HepG2 (cell line): ENCODE data around the gene SSC5D. TPM values are rescaled to one million over a fixed set of nuclear protein-coding genes. Genes with fewer than 3 reads are reported as not detected.

Experiments
- ATAC-seq: fragments of 200-7000 bp; cut with Tn5 transposase; 3 replicates; pipeline ENCODE4 v1.9.1; 2020; ENCODE audit warnings: mild to moderate bottlenecking, moderate library complexity
- BruUV-seq: library from RNA; stranded (reverse); fragments of 400-500 nt; replicated peaks from 2 replicates; lab custom pipeline; 2021; lab: Mats Ljungman, UMichigan
- CTCF ChIA-PET: fragments of 300-600 bp; formaldehyde crosslinking; extraction: SDS; loops from one replicate; lab custom pipeline; 2021; ENCODE audit warnings: low total read pairs, inconsistent platforms, low intra/inter-chr PET ratio; lab: Yijun Ruan, JAX
- POLR2A ChIA-PET: fragments of 350-600 bp; sonication (Branson Sonifier 250); formaldehyde crosslinking; loops from one replicate; lab custom pipeline; 2020; ENCODE audit warnings: antibody characterized with exemption, inconsistent platforms; lab: Yijun Ruan, JAX
- DNase-seq: peaks from one replicate; pipeline ENCODE4 v3.0.0-alpha.2; 2015; ENCODE audit warnings: low spot score
- FAIRE-seq: peaks from 3 replicates; lab custom pipeline; 2011; peaks lifted over from hg19 to GRCh38; lab: Jason Lieb, UNC
- H2AFZ ChIP-seq: one replicate; pipeline ENCODE4 v1.6.1; 2011; ENCODE audit warnings: low read length, inconsistent platforms
- H3K27ac ChIP-seq: fragments of 300-600 bp; 3 replicates; pipeline ENCODE4 v1.8.0; 2011; ENCODE audit warnings: mixed run types, mild to moderate bottlenecking, mixed read lengths, low read length, inconsistent platforms; ENCODE audit not compliant: insufficient read depth; ENCODE audit errors: extremely low read length
- H3K27me3 ChIP-seq, 2 experiments: fragments of 200-600 bp in 1 of 2; 2 replicates in 1 of 2; 3 replicates in 1 of 2; pipeline versions ENCODE4 v1.6.0 to v1.8.0; 2011; ENCODE audit warnings: low read length in 2 of 2, mild to moderate bottlenecking in 2 of 2, moderate library complexity in 2 of 2, inconsistent platforms in 1 of 2; ENCODE audit not compliant: insufficient read depth in 2 of 2, control insufficient read depth in 1 of 2
- H3K36me3 ChIP-seq, 2 experiments: fragments of 200-600 bp in 1 of 2; replicated peaks in 1 of 2; 2 replicates in 1 of 2; 3 replicates in 1 of 2; pipeline versions ENCODE4 v1.5.1 to v1.8.0; 2011; ENCODE audit warnings: low read length in 2 of 2, inconsistent platforms in 1 of 2; ENCODE audit not compliant: insufficient read depth in 2 of 2, control insufficient read depth in 1 of 2
- H3K4me1 ChIP-seq: 2 replicates; pipeline ENCODE4 v1.5.1; 2012; ENCODE audit warnings: low read length, inconsistent platforms; ENCODE audit not compliant: insufficient read depth
- H3K4me2 ChIP-seq: 2 replicates; pipeline ENCODE4 v1.6.0; 2011; ENCODE audit warnings: low read depth, low read length, inconsistent platforms
- H3K4me3 ChIP-seq, 3 experiments: fragments of 200-600 bp in 1 of 3; sonication (generic), shearing (Covaris generic) in 1 of 3; replicated peaks in 1 of 3; 2 replicates each; pipeline ENCODE4 v1.5.1; 2011 to 2016; ENCODE audit warnings: low read length in 3 of 3, inconsistent platforms in 2 of 3, low read depth in 2 of 3, mild to moderate bottlenecking in 2 of 3, control low read depth in 1 of 3, mixed read lengths in 1 of 3; ENCODE audit not compliant: insufficient read depth in 1 of 3
- H3K79me2 ChIP-seq: one replicate; pipeline ENCODE4 v1.6.1; 2011; ENCODE audit warnings: low read length, inconsistent platforms; ENCODE audit not compliant: insufficient read depth
- H3K9ac ChIP-seq: 2 replicates; pipeline ENCODE4 v1.6.0; 2011; ENCODE audit warnings: mild to moderate bottlenecking, low read depth, low read length, inconsistent platforms; ENCODE audit not compliant: insufficient read depth
- H3K9me3 ChIP-seq: 2 replicates; pipeline ENCODE4 v1.5.1; 2012; ENCODE audit warnings: mild to moderate bottlenecking, low read length
- H4K20me1 ChIP-seq: 2 replicates; pipeline ENCODE4 v1.6.0; 2011; ENCODE audit warnings: inconsistent platforms, mild to moderate bottlenecking, low read length, moderate library complexity; ENCODE audit not compliant: insufficient read depth
- BCLAF1 ChIP-seq: fragments of 450-650 bp; IDR thresholded peaks from 2 replicates; pipeline ENCODE4 v1.6.1; 2017; ENCODE audit warnings: mild to moderate bottlenecking
- POGK ChIP-seq: sonication (generic); formaldehyde crosslinking; conservative IDR thresholded peaks from 2 replicates; pipeline ENCODE4 v1.8.0; 2022; ENCODE audit warnings: mild to moderate bottlenecking, moderate library complexity, missing genetic modification reagents
- SKIL ChIP-seq: sonication (generic); formaldehyde crosslinking; IDR thresholded peaks from 2 replicates; pipeline ENCODE4 v1.8.0; 2022; ENCODE audit warnings: missing genetic modification reagents, mild to moderate bottlenecking, moderate library complexity, borderline replicate concordance
- ZBTB3 ChIP-seq: sonication (generic); formaldehyde crosslinking; IDR thresholded peaks from 2 replicates; pipeline ENCODE4 v1.4.0; 2020; ENCODE audit warnings: low read depth, mild to moderate bottlenecking, moderate library complexity, missing genetic modification reagents, borderline replicate concordance
- ZBTB4 ChIP-seq: sonication (generic); formaldehyde crosslinking; IDR thresholded peaks from 2 replicates; pipeline ENCODE4 v1.4.0; 2020; ENCODE audit warnings: missing genetic modification reagents, mild to moderate bottlenecking, borderline replicate concordance
- ZNF180 ChIP-seq: sonication (generic); formaldehyde crosslinking; IDR thresholded peaks from 2 replicates; pipeline ENCODE4 v1.4.0; 2020; ENCODE audit warnings: low read depth, missing genetic modification reagents, borderline replicate concordance
- WGBS: methylation state at CpG from one replicate; pipeline ENCODE4 v1.1.6; 2017; ENCODE audit warnings: low lambda C conversion rate; 5-methylcytosine and 5-hydroxymethylcytosine counted together
- in situ Hi-C: cut with HindIII; loops from 2 replicates; pipeline ENCODE4 v1.10.0; 2017; ENCODE audit warnings: low pct_unique_long_range_greater_than_20kb; ENCODE audit not compliant: extremely low pct_ligation_motif_present
- intact Hi-C: fragments of 100-400 bp; cut with micrococcal nuclease; formaldehyde crosslinking; loops from one replicate; pipeline ENCODE4 v1.10.0; 2022; ENCODE audit not compliant: unreplicated experiment
- polyA plus RNA-seq, 8 experiments: library from polyadenylated mRNA; depleted of rRNA in 3 of 8; stranded (reverse) in 7 of 8; unstranded in 1 of 8; fragments of >200 nt; fragmentation: Illumina TruSeq in 4 of 8; extraction: Trizol in 4 of 8; gene quantifications; 2 replicates each; pipeline versions ENCODE4 v1.2.1 to v1.2.3, GENCODE V29; 2011 to 2016; ENCODE audit warnings: low read depth in 4 of 8, missing spikeins in 1 of 8, mixed read lengths in 1 of 8; ENCODE audit not compliant: insufficient read depth in 1 of 8
- total RNA-seq, 5 experiments: library from RNA; depleted of rRNA; stranded (reverse); fragments of >200 nt; fragmentation: Illumina TruSeq; extraction: Trizol; gene quantifications; 2 replicates each; pipeline ENCODE4 v1.2.3, GENCODE V29; 2016; ENCODE audit warnings: low read depth in 1 of 5
- TF ChIP-seq, protein P1 (sequence below): sonication (generic); formaldehyde crosslinking; IDR thresholded peaks from 2 replicates; pipeline ENCODE4 v1.4.0; 2020; ENCODE audit warnings: missing genetic modification reagents, borderline replicate concordance

Gene SSC5D
- total and polyA plus RNA-seq, 2 of the 13 experiments (the other 11 are each of a cell fraction or from before 2014, with no cell fraction given): not detected

DNA sequence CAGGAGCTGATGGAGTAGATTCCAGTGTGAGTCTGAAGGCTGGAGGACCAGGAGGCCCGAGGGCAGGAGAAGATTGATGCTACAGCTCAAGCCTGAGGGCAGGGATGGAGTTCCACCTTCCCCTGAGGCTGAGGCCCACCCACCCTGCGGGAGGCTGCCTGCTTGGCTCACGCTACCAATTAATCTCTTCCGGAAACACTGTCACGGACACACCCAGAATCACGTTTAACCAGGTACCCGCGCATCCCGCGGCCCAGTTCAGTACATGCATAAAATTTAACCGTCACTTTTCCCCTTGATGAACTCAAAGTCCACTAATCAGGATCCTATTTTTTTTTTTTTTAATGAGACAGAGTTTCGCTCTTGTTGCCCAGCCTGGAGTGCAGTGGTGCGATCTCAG is 17.0 kb upstream of the SSC5D start:
- ATAC-seq (no peak), DNase-seq (no peak), FAIRE-seq (no peak)
- no peak overlapping the region for H3K27ac ChIP-seq
- no peaks in the 10 kb centered on the region for H4K20me1 ChIP-seq
- BruUV-seq: no TSS peak
- 83% methylated on average over 13 of the region's 13 CpGs for WGBS
- in situ Hi-C loops (no loop called here), intact Hi-C loops (no loop called here)
- H3K4me1 ChIP-seq: peaks cover 59% of the 10 kb centered on the region
- no peak overlapping the region for H3K4me2 ChIP-seq
- no peak overlapping the region for H3K9ac ChIP-seq
- no peaks in the 10 kb centered on the region for H3K79me2 ChIP-seq
- no peak overlapping the region for H3K4me3 ChIP-seq
- ChIA-PET POLR2A (no interaction called here), CTCF (no interaction called here)
- TF ChIP-seq ZBTB3 (CRISPR knock-in tag) (no peak), ZNF180 (CRISPR knock-in tag) (no peak), ZBTB4 (CRISPR knock-in tag) (no peak), BCLAF1 (no peak), SKIL (CRISPR knock-in tag) (no peak), POGK (CRISPR knock-in tag) (no peak)
- TF ChIP-seq, protein P1, sequence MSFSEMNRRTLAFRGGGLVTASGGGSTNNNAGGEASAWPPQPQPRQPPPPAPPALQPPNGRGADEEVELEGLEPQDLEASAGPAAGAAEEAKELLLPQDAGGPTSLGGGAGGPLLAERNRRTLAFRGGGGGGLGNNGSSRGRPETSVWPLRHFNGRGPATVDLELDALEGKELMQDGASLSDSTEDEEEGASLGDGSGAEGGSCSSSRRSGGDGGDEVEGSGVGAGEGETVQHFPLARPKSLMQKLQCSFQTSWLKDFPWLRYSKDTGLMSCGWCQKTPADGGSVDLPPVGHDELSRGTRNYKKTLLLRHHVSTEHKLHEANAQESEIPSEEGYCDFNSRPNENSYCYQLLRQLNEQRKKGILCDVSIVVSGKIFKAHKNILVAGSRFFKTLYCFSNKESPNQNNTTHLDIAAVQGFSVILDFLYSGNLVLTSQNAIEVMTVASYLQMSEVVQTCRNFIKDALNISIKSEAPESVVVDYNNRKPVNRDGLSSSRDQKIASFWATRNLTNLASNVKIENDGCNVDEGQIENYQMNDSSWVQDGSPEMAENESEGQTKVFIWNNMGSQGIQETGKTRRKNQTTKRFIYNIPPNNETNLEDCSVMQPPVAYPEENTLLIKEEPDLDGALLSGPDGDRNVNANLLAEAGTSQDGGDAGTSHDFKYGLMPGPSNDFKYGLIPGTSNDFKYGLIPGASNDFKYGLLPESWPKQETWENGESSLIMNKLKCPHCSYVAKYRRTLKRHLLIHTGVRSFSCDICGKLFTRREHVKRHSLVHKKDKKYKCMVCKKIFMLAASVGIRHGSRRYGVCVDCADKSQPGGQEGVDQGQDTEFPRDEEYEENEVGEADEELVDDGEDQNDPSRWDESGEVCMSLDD (CRISPR knock-in tag): no peak
- H2AFZ ChIP-seq: no peak overlapping the region
- no peaks in the 10 kb centered on the region; a peak in 1 of 5 replicates for H3K27me3 ChIP-seq
- H3K36me3 ChIP-seq: no peaks in the 10 kb centered on the region
- H3K9me3 ChIP-seq: no peaks in the 10 kb centered on the region
